HG03045 (cell line): ENCODE measurements around the gene CRYZ.
A peak's percentile ranks its signal among the peaks of the same experiment; 100 is the strongest.
"Not testable (repeated sequence)": the region's sequence is repeated elsewhere in the genome, so short reads cannot be mapped to it uniquely, and the experiment has no call there.

Experiments
- ATAC-seq: cut with Tn5 transposase; IDR thresholded peaks from one replicate; pipeline ENCODE4 v1.9.1; 2021; ENCODE audit warnings: mild to moderate bottlenecking, moderate library complexity; ENCODE audit not compliant: unreplicated experiment

The CRYZ gene

DNA sequence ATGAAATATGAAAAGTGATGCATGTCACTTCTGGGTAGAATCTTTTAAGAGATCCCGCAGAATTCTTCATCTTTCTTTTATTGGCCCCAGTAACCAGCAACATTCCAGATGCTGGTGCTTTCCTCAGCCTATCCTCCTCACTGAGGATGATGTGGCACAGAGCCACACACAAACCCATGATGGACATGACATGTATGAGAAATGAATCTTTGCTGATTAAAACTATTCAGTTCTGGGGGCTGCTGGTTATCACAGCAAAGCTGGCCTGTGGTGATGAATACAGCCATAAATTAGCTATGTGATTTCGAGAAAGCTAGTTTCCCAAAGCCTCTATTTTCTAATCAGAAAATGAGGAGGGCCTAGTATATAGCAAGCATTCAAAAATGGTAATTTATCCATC is 51.0 kb downstream of the CRYZ start:
- no peak for ATAC-seq

DNA sequence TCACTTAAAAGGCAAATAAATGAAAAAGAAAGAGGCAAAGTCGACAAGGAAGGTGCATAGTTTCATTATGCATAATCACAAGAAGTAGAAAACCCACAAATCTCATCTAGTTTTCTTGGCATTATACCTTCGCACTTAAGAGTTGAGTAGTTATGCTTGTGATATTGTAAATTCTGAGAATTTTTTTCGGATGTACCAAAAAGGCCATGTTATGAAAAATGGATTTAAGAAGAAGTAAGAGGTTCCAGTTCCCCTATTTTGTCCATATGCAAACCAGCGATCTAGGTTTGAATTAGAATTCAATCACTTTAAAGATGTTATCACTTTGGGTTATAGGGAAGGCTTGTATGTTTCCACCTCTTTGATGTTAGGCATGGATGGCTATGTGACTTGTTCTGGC is 51.4 kb downstream of the CRYZ start:
- peak; percentile 76 for ATAC-seq

DNA sequence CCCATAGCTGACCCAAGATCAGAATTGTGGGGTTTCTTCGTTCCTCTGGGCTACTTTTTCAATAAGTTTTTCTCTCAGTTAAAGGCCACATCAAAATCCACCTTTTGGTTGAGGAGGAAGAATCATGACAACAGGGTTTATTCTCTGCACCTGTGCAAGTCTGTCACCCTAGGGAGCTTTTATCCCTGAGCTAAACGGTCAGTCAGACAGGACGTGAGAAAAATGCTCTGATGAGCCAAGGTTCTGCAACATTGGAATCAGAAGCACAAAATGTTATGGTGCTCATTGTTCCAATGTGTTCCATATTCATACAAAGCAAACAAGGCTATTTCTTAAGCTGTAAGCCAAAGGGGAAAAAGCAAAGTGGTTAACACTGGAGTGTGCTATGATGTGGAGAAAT is 51.8 kb downstream of the CRYZ start:
- peak; percentile 42 for ATAC-seq

DNA sequence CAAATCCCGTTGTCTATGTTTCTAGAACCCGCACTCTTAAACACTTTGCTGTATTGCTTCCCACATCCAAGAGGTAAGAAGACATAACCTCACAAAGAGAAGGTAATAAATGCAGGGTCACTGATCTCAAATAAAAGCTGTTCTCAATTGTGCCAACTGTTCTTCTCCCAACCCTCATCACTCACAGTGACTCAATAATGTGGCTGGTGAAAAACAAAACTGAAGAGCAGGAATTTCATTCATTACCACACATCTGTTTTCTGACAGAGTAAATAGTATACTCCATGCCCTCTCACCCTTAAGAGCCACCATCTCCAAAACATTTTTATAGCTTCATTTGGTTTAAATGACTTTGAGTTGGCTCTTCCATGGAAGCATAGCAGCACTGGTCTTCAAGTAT is 53.0 kb downstream of the CRYZ start:
- no peak for ATAC-seq

GRCh38 chr1:74677926-74678325 is 54.9 kb downstream of the CRYZ start:
- no peak for ATAC-seq

GRCh38 chr1:74674278-74675048 is 58.4 kb downstream of the CRYZ start:
- ATAC-seq = no peak

- ATAC-seq = no peak
Observed at GRCh38 chr1:74673351-74674111, 59.3 kb downstream of the CRYZ start, which contains the start of gene ERICH3. Gene ERICH3 (minus strand): TSS chr1:74673792. CDS start chr1:74673519, 273 bp downstream.

GRCh38 chr1:74670866-74671265 is 62.0 kb downstream of the CRYZ start:
- not testable (repeated sequence) for ATAC-seq
